Measurements from ENCODE around the gene TRIM46. TPM values are rescaled to one million over a fixed set of nuclear protein-coding genes. Genes with fewer than 3 reads are reported as not detected.
"Not testable (repeated sequence)": the region's sequence is repeated elsewhere in the genome, so short reads cannot be mapped to it uniquely, and the experiment has no call there.

The TRIM46 gene
- total RNA-seq, 1 donor = 32.6 TPM

DNA sequence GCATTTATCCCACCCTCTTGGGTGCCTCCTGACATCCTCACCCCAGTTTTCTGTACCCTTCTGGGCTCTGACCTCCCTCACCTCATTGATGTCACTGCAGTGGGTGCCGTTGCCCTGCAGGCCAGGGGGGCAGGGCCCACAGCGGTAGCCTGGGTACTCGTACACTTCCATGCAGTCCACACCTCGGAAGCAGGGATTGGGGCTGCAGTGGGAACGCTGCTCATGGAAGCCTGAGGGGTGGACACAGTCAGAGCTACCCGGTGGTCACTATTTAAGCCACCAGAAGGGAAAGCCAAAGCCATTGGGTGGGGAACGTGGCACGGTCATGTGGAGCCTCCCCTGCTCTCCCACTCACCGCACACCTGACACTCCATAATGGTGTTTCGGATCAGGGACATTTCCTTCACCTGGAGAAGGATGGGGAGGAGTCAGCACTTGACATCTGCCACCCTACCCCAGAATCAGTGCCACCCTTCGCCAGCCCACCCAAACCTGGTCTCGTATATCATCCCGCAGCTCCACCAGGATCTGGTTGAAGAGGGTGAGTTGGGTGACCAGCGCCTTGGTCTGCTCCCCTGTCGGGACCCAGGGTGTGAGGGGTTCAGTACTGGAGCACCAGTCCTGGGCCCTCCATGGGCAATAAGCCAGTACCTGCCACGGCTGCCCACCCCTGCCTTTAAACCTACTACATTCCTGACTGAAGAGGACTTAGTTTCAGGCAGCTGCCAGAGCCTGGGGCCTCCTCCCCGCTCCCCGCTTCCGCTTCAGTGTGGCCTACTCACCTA is 29.3 kb downstream of the TRIM46 start:
- DNase-seq (ENCODE audit: low read depth in 2 of 3, low spot score in 2 of 3) = no peak

DNA sequence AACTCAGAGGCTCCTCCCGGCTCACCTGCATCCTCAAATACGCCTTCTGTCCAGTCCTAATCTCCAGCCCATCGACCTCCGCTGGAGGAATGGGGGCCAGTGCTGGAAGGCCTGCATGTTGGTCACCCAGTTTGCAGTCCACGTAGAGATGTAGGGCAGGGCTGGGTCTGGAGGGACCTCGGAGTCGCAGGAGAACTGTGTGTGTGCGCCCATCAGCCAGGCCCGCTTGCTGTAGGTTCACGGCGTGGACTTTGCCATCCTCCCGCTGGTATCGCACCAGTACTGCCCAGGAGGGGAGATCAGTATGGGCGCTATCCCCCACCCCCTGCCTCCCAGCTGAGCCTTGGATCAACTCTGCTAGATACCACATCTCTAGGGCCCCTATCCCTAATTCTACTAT is 31.4 kb downstream of the TRIM46 start:
- no peak for DNase-seq (ENCODE audit: low read depth in 2 of 3, low spot score in 2 of 3)

DNA sequence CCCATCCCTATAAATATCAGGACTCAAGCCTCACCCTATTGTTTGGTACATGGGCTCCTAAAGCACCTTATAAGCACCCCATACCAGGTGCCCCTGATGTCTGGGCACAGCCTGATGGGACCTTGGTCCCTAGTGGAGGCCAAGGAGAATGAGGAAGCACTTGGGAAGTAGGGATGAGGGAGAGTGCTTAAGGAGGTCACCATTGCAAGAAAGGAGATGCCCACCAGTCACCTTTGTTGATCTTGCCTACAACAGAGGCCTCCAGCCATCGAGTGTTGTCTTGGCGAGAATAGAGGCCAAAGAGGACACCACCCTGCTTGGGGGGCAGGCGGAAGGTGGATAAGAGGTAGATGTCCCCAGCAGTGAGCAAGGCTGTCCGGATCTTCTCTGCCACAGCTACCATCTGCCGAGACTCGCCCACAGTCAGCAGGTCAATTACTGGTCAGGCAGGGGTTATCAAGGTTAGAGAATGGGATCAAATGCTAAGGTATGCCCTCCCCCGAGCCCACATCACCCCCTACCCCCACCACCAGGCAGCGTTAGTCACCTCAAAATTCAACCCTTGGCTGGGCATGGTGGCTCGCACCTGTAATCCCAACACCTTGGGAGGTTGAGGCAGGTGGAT is 32.4 kb downstream of the TRIM46 start:
- no peak for DNase-seq (ENCODE audit: low read depth in 2 of 3, low spot score in 2 of 3)

DNA sequence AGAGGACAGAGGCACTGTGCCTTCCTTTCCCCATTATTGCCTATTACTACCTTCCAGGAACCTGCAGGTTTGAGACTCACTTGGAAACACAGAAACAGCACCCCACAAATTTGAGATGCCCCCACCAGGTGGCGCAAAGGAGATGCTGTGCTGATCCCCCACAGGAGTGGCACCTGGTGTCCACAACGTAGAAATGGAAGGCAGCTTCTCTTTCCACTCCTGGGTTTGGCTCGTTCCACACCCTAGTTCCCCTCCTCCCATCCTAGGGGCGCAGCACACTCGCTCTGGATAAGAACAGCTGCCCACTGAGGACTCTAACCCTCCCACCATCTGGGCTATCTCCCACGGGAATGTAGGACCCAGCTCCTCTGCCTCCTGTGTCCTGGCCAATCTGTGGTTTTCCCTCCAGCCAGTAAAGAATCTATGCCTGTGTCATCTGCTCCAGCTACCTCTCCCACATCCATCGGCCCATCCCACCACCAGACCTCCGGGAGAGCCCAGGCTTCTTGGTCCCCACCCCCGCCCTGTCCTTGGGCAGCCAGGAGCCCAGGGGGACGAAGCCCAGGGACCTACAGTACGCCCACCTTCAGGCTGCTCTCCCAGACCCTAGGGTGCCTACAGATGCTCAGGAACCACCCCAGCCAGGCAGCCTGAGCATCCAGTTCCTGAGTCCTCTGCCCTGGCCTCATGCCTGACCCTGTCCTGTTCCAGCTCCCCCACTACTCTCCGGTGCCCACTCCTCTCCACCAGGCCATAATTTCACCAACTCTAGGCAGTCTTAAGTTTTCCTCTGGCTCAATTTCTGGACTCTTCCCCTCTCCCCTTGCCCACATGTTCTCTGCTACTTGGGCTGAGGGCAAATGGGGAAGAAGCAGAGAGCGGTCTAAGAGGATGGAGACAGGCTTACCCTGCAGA is 33.5 kb downstream of the TRIM46 start:
- DNase-seq (ENCODE audit: low read depth in 2 of 3, low spot score in 2 of 3) = peak; percentile 82 to 92 (median 85)

DNA sequence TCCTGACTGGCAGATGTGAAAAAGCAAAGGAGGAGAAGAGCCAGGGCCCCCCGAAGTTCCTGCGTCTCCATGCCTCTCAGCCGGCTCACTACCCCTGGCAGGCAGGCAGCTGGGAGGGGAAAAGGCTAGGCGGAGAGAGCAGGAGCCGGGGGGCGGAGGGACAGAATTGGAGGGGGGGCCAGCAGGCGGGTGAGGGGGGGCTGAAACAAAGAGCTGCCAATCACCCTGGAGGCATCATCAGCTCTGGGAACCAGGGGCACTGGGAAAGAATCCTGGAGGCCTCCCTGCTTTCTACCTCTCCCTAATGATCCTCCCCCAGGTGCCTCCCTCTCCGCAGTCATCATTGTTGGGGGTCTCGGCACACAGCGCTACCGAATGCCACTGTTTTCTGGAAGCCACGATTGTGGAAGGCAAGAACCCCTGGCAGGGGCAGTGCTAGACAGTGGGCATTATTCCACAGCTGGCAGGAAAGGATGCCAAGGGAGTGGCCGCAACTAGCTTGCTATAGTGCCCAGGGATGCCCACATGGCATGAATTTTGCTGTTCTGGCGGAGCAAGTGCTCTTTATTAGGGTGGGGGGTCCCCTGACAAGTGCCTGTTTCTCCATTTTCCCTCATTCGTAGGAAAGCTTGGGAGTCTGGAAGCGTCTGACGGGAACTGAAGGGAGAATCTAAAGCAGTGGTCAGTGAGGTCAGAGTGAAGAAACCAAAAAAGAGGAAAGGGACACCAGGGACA is 34.3 kb downstream of the TRIM46 start, which contains the start of gene THBS3:
Gene THBS3 (minus strand): TSS at position 92 of the 735 bp plus-strand sequence. CDS start 21 bp downstream, at position 71.
- no peak for DNase-seq (ENCODE audit: low read depth in 2 of 3, low spot score in 2 of 3)

DNA sequence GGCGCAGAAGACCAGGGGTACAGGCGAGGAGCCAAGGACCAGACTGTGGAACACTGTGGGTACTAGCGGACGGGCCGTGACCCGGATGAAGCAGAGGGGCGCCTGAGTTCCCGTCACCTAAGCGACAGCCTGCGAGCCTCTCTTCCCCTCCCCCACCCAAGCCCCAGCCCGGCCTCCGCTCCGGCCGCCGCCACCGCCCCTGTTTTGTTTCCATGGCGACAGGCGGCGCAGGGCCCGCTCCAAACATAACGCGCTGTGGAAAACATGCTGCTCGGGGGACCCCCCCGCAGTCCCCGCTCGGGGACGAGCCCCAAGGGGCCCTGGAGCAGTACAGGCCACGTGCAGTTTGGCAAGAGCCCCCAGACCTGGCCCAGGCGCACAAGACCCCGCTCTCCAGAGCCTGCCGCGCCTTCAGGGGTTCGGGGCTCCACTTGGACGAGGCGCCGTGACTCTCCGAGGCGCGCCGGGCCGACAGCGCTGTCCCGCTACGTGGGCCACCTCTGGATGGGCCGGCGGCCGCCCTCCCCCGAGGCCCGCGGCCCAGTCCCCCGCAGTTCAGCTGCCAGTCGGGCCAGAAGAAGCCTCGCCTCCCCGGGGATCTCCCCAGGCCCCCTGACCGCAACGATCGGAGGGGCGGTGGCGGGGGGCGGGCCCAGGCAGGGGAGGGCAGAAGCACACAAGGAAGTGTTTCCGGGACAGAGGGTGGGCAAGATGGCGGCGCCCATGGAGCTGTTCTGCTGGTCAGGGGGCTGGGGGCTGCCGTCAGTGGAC is 35.1 kb downstream of the TRIM46 start, which contains the start of gene MTX1:
Gene MTX1 (plus strand): TSS at position 155 of the 771 bp plus-strand sequence. CDS start 110 bp downstream, at position 265.
- DNase-seq (ENCODE audit: low read depth in 2 of 3, low spot score in 2 of 3) = peak; percentile 71 to 93 (median 90)

DNA sequence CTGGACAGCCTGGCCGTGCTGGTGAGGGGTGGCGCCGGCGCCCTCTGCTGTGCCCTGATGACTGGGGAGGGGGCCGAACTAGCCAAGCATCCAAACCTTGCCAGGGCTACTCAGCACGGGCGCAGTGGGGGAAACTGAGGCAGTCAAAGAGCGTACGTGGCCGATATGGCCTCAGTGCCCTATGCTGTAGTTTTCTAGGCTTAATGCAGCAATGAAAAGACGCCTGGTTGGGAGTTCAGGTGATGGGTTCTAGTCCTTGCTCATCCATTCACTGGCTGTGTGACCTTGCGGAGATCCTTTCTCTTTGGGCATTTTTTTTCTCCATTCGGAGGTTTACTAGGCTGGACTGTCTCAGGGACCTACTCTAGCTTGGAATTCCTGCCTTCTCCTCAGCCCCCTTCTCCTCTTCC is 35.7 kb downstream of the TRIM46 start:
- no peak for DNase-seq (ENCODE audit: low read depth in 2 of 3, low spot score in 2 of 3)

DNA sequence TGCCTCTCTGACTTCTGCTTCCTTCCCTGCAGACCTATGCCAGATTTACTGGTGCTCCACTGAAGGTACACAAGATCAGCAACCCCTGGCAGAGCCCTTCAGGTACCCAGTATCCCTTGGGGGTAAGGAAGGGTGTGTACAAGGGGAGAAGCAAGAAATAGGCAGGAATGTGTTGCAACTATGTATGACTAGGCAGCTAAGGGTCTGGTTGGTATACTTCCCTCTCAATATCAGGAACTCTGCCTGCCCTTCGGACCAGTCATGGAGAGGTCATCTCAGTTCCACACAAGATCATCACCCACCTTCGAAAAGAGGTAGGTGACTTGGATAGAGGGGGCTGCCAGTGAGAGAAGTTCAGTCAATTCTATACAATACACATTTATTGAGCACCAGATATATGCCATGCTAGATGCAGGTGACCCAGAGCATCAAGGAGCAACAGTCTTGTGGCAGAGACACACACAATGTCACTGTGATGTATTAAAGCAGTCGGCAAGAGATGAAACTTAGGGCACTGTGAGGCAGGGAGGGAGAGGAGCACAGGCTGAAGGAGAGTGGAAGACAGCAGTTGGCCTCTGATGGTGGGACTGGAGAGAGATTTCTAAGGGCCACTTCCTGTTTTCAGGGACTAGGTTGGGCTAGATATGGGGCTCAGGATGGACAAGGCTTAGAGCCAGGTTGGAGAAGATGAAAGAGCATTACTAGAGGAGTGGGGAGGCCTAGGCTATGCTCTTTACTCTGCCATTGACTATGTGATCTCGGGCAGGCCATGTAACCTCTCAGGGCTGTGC is 36.9 kb downstream of the TRIM46 start:
- DNase-seq (ENCODE audit: low read depth in 2 of 3, low spot score in 2 of 3) = no peak

DNA sequence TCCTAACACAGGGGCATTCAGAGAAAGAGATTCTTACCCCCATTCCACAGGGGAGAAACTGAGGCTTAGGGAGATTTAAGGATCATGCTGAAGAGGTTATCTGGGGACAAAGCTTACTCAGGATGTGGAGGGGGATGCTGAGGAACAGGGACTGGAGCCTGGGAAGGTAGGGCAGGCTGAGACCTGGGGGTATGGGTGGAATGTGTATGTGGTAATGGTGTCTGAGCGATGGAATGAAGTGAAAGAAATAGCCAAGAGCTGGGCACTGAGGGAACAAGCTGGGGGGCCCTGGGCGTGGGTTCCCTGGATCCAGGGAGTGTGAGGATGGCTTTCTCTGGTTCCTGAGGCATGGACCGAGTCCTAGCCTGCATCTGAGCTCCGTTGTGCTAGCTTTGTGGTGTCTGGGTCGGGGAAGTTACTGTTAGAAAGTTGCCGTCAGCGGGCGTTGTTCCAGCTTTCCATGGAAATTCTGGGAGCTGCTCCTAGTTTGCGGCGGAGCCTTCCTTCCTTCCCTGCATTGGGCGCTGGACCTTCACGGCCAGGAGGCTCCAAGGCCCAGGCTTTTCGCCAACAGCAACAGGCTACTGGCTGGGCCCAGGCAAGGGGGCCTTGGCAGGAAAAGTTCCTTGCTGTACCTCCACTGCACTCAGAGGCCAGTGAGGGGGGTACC is 37.9 kb downstream of the TRIM46 start:
- not testable (repeated sequence) for DNase-seq (ENCODE audit: low read depth in 2 of 3, low spot score in 2 of 3)

DNA sequence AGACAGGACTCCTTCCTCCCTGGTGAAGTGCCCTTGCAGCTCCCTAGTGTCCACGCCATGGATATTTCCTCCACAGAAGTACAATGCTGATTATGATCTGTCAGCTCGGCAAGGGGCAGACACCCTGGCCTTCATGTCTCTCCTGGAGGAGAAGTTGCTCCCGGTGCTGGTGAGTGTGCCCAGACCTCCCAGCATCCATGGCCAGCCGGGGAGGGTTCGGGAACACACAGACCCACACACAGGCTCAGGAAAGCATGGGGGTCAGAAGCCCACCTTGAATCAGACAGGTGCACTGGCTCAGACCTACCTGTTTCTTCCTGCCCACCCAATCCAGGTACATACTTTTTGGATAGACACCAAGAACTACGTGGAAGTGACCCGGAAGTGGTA is 38.4 kb downstream of the TRIM46 start:
- DNase-seq (ENCODE audit: low read depth in 2 of 3, low spot score in 2 of 3) = not testable (repeated sequence)

DNA sequence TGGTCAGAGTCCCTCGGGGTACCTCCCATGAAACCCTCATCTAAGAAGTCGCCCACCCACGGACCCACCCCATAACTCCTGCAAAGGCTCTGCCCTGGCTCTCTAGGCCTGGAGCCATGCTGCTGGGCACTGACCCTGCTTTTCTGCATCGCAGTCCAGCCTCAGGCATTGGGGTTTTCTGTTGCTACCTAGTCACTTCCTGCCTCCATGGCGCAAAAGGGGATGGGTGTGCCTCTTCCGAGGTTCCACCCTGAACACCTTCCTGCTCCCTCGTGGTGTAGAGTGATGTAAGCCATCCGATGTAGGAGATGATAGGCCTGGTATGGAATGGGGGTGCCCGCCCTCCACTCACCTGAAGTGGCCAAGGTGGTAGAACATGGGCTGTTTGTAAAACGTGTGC is 41.1 kb downstream of the TRIM46 start:
- DNase-seq (ENCODE audit: low read depth in 2 of 3, low spot score in 2 of 3) = not testable (repeated sequence)

DNA sequence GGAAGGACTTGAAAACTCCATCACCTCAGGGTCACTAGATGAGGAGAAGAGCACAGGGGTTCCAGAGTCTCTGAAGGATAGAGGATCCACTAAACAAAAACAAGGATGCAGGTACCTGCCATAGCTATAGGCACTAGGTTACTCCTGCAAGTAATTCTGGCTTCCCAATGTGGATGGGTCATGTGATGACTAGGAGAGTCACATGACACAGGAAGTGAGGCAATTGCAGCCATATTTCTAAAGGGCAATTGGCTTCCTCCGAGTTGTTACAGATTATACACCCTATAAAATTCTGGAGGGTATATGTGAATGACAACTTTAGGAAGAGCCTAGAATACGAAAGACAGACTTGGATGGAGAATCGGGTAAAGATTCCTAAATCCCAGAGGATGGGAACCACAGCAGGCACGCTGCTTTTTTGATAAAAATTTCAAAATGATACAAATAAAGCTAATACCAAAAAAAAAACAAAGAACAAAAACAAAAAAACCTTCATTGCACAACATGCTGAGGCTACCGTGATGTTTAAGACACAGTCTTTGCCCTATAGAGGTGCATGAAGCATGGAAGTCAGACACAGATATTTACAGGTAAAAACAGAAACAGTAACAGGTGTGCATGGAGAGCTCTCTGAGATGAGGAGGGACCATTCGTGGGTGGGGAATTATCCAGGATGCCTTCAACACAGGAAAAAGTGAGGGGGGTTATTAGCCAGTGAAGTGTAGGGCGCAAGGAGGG is 45.4 kb downstream of the TRIM46 start:
- peak in 1 of 3 donors; percentile 74 for DNase-seq (ENCODE audit: low read depth in 2 of 3, low spot score in 2 of 3)

DNA sequence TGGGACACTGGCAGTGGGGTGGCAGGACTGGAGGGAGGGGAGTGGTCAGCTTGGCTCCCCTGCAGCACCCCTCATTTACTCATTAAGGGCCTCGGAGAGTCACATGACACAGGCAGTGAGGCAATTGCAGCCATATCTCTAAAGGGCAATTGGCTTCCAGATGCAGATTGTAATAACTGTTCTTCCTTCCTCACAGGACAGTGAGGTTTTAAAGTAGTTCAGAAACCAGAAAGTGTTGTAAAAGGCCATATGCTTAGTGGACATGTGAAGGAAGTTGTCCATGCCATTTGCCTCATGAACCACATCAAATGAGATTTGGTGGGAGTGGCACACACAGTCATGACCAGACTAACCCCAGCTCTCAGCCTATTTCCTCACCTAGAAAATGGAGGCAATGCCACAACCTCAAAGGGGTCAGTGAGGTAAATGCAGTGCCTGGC is 46.0 kb downstream of the TRIM46 start:
- DNase-seq (ENCODE audit: low read depth in 2 of 3, low spot score in 2 of 3) = peak in 1 of 3 donors; percentile 52

DNA sequence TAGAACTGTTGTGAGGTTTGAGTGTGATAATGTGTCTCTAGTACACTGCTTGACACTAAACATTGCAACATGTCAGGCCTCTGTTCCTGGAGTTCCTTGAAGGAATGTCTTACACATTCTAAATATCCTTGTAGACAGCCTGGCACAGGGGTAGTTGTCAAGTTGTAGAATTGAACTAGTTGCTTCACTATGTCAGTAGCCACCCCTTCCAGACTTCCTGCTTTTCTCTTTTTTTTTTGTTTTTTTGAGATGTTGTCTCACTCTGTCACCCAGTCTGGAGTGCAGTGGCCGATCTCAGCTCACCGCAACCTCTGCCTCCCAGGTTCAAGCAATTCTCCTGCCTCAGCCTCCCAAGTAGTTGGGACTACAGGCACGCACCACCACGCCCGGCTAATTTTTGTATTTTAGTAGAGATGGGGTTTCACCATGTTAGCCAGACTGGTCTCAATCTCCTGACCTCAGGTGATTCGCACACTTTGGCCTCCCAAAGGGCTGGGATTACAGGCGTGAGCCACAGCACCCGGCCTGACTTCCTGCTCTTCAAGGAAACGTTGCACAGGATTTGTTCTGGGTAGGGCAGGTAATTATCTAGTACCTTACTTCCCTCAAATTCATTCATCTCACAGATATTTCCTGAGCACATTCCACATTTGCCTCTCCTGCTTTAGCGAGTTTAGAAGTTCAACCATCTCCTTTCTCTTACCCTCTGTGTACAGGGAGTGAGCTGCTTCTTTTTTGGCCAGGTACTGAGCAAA is 46.7 kb downstream of the TRIM46 start:
- DNase-seq (ENCODE audit: low read depth in 2 of 3, low spot score in 2 of 3) = not testable (repeated sequence)

DNA sequence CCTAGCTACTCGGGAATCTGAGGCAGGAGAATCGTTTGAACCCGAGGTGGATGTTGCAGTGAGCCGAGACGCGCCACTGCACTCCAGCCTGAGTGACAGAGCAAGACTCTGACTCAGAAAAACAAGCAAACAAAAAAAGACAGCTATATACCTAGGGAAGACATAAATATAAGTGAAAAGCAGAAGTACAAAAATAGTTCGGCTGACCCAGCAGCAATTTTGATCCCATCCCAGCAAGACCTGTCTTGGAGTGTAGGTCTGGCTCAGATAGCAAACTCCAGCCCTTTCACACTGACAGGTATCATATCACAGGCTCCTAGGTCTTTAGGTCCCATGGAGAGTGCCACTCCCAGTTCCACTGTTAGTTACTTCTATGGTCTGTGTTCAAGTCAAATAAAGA is 49.4 kb downstream of the TRIM46 start:
- DNase-seq (ENCODE audit: low read depth in 2 of 3, low spot score in 2 of 3) = peak in 1 of 3 donors; percentile 23

DNA sequence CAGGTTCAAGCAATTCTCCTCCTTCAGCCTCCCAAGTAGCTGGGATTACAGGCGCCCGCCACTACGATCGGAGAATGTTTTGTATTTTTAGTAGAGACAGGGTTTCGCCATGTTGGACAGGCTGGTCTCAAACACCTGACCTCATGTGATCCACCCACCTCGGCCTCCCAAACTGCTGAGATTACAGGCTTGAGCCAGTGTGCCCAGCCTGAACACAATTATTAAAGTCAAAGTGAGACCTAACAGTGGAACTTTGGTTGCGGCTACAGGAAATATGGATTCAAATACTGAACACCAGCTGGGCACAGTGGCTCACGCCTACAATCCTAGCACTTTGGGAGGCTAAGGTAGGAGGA is 51.7 kb downstream of the TRIM46 start:
- not testable (repeated sequence) for DNase-seq (ENCODE audit: low read depth in 2 of 3, low spot score in 2 of 3)

All from hematopoietic multipotent progenitor cell (in vitro differentiated cells).